GM18502 (cell line): ENCODE measurements around the gene JPT1.
A peak's percentile ranks its signal among the peaks of the same experiment; 100 is the strongest.
"Not testable (repeated sequence)": the region's sequence is repeated elsewhere in the genome, so short reads cannot be mapped to it uniquely, and the experiment has no call there.

ENCODE experiments used
- ATAC-seq: cut with Tn5 transposase; IDR thresholded peaks from one replicate; pipeline ENCODE4 v1.9.1; 2021; ENCODE audit warnings: mild to moderate bottlenecking; ENCODE audit not compliant: unreplicated experiment, poor library complexity

Gene JPT1

GRCh38 chr17:75159196-75160031 lies 5.1 kb upstream of the JPT1 start:
- ATAC-seq, result no peak

- not testable (repeated sequence) for ATAC-seq
These were observed 4.2 kb upstream of the JPT1 start for GRCh38 chr17:75158480-75158879.

DNA sequence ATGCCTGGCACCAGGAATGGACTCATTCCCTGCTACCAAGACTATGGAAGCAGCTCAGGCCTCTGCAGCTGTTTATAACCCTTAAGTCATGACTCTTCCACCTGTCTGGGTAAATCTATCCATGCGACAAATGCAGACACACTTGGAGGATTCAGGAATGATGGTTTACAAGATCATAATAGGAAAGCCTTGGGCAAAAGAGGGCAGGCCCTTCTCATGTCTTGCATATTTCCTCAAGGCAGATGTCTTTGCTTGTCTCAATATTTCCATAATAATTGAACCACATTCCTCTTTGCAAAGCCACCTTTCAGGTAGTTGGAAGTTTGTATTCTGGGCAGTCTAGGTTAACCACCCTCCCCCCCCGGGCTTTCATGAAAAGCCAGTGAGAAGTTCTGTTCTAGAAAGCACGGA lies 884 bp upstream of the JPT1 start:
- no peak for ATAC-seq

DNA sequence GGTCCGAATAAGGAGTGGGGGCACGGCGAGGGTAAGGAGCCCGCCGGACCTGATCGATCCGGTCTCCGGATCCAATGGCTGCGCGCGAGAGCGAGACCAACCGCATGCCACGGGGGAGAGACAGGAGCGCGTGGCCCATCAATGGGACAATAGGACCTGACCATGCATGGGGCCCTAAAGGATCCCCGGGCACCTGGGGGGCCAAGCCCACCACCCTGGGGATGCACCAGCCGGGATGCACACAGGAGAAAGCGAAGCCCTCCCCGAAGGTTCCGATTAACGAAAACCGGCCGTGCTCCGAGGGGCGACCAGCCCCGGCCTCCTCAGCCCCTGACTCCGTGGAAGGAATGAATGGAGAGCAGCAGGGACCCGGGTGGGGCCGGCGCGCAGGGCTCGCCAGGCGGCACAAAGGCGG lies 525 bp downstream of the JPT1 start:
- ATAC-seq, result peak; percentile 19

DNA sequence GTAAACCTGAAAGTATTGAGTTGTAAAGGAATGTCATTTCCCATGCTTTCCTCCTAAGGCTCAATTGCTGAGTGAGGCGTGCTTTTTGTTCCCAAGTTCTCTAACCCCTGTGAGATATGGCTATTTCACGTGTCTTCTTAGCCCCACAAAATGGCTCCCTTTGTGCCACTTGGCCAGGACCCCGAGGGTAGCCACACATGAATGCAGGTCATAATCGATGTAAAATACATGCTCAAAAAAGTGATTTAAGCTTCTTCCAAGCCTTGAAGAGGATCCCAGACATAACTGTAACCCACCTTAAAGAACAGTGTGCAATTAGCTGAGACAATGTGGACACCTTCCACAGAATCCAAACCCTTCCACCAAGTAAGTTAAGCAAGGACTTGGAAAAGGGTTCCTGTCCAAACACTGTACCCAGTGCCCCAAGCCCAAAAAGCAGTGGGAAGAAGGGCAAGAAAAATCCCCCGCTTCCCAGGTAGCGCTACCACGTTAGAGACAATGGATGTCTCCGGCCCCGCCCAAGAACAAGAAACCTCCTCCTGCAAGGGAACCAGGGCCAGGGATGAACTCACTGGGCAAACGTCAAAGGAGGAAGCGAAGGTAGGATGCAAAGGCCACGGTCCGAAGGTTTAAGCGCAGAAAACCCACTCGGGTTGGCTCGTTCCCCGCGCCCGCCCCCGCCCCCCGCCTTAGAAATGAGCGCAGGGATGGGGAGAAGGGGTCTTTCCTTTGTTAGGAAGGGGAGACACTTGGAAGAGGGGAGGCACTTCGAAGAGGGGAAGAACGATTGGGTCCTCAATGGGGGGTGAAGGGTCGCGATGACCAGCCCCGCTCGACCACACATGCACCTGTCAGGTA lies 1.2 kb downstream of the JPT1 start:
- no peak for ATAC-seq

GRCh38 chr17:75152523-75152921 lies 1.8 kb downstream of the JPT1 start:
- ATAC-seq, result no peak

GRCh38 chr17:75151930-75152329 lies 2.4 kb downstream of the JPT1 start:
- ATAC-seq, result no peak

- no peak for ATAC-seq
These were observed 6.3 kb downstream of the JPT1 start for GRCh38 chr17:75147878-75148546.

DNA sequence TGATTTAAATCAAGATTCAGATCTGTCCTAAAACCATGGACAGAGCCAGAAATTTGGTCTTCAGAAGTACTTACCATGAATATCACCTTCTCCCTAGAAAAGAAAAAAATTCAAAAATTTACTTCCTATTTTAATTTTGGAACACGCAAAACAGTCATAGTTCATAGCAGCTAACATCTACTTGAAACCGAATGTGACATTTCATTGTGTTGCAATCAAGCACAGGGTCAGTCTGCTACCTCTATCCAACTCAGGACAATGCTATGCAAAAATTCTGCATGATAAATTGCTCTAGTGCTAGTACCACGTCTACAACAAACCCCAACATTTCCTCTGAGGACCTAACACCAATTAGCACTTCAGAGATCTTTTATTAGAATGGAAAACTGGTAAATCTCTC lies 7.7 kb downstream of the JPT1 start:
- ATAC-seq, result no peak

DNA sequence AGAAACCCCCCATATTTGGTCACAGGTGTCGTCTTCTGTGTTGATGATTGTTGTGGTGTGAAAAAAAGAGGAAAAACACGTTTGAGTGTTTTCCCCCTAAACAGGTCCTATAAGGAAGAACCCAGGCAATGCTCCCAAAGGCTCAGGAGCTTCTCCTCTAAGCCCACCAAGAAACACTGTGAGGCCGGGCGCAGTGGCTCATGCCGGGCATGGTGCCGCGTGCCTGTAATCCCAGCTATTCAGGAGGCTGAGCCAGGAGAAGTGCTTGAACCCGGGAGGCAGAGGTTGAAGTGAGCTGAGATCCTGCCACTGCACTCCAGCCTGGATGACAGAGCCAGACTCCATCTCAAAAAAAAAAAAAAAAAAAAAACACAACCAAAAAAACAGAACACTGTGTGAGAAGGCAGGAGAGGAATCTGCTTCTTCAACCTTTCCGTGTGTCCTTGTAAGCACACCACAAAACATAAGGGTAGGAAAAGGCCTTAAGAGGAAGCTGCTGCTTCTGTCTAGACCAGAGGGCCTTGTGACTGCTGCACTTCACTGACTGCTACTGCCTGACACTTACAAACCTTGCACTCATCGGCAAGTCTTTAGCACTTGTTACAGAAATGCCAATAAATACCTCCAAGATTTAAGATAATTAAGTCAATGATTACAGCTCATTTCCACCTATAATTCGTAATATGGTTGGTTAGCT lies 9.3 kb downstream of the JPT1 start:
- no peak for ATAC-seq

- ATAC-seq, result no peak
These were observed 11.9 kb downstream of the JPT1 start for GRCh38 chr17:75142236-75142971.

DNA sequence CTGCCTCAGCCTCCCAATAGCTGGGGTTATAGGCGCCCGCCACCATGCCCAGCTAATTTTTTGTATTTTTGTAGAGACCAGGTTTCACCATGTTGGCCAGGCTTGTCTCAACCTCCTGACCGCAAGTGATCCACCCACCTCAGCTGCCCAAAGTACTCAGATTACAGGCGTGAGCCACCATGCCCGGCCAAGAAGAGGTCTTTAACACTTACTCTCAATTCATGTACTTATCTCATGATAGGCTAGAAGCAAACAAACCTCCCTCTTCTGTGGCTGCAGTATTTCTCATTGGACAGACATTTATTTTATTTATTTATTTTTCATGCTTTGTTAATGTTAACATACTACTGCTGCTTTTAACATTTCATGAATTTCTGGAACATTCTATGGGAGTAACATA lies 15.8 kb downstream of the JPT1 start:
- no peak for ATAC-seq

GRCh38 chr17:75137762-75138161 lies 16.6 kb downstream of the JPT1 start:
- ATAC-seq, result not testable (repeated sequence)

DNA sequence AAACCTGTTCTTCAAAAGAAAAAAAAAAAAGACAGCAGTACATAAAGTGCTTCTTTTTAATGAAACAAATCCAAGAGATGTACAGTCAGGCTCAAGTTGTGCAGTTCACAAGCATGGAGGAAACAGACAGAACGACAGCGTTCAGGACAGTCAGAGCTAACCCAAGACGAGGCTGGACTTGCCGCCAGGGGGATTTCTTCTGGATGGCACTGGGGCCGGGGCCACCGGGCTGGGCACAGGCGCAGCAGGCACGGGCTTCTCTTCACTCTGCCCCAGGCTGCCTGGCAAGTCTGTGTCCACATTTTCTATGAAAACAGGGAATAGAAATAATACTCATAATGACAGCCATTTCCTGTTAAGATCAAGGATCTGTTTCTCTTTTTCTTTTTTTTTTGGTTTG lies 18.4 kb downstream of the JPT1 start:
- ATAC-seq, result no peak

GRCh38 chr17:75135452-75135851 lies 18.9 kb downstream of the JPT1 start:
- ATAC-seq, result no peak

DNA sequence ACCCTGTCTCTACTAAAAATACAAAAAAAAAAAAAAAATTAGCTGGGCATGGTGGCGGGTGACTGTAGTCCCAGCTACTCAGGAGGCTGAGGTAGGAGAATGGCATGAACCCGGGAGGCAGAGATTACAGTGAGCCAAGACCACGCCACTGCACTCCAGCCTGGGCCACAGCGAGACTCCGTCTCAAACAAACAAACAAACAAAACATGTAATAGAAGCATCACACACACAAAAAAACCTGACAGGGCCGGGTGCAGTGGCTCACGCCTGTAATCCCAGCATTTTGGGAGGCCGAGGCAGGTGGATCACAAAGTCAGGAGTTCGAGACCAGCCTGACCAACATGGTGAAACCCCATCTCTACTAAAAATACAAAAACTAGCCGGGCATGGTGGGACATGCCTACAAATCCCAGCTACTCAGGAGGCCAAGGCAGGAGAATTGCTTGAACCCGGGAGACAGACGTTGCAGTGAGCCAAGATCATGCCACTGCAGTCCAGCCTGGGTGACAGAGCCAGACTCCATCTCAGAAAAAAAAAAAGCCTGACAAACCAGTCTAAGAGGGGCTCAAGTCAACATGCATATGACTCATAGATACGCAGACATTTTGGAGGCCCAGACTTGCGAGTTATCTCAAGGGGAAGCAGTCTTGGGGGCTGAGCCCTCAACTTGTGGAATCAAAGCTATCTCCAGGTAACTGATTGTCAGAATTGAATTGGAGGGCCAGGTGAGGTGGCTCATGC lies 20.5 kb downstream of the JPT1 start:
- not testable (repeated sequence) for ATAC-seq

- no peak for ATAC-seq
These were observed 21.3 kb downstream of the JPT1 start for GRCh38 chr17:75133001-75133400.

- not testable (repeated sequence) for ATAC-seq
These were observed 22.0 kb downstream of the JPT1 start for GRCh38 chr17:75132018-75133000.
